HEK293 (cell line): ENCODE data around the gene TNRC6A.

Source experiments
- MEIS1 ChIP-seq: sonication (generic); formaldehyde crosslinking; IDR thresholded peaks from 2 replicates; pipeline ENCODE4 v1.8.1; 2022; ENCODE audit warnings: missing genetic modification reagents, mild to moderate bottlenecking, borderline replicate concordance
- OVOL3 ChIP-seq: fragments of 450-650 bp; formaldehyde crosslinking; IDR thresholded peaks from 2 replicates; pipeline ENCODE4 v1.5.1; 2016; ENCODE audit warnings: missing biosample characterization, missing genetic modification characterization
- ZNF24 ChIP-seq: fragments of 450-650 bp; formaldehyde crosslinking; IDR thresholded peaks from 2 replicates; pipeline ENCODE4 v1.5.1; 2016; ENCODE audit warnings: missing biosample characterization, missing genetic modification characterization
- ZNF292 ChIP-seq: fragments of 450-650 bp; formaldehyde crosslinking; IDR thresholded peaks from 2 replicates; pipeline ENCODE4 v1.5.1; 2016; ENCODE audit warnings: low read depth, missing biosample characterization, missing genetic modification characterization, borderline replicate concordance
- ZNF521 ChIP-seq: fragments of 450-650 bp; formaldehyde crosslinking; IDR thresholded peaks from 2 replicates; pipeline ENCODE4 v1.5.1; 2017; ENCODE audit warnings: missing biosample characterization, mild to moderate bottlenecking, missing genetic modification characterization
- ZNF561 ChIP-seq: fragments of 450-650 bp; IDR thresholded peaks from 2 replicates; pipeline ENCODE4 v1.5.1; 2018; ENCODE audit warnings: missing biosample characterization, missing genetic modification characterization, borderline replicate concordance
- ZNF596 ChIP-seq: fragments of 450-650 bp; IDR thresholded peaks from 2 replicates; pipeline ENCODE4 v1.5.0; 2018; ENCODE audit warnings: missing biosample characterization, mild to moderate bottlenecking, missing genetic modification characterization, moderate library complexity
- TF ChIP-seq, protein P1 (sequence below): fragments of 450-650 bp; formaldehyde crosslinking; IDR thresholded peaks from 2 replicates; pipeline ENCODE4 v1.5.1; 2016; ENCODE audit warnings: missing biosample characterization, missing genetic modification characterization
- TF ChIP-seq, protein P2 (sequence below): fragments of 450-650 bp; formaldehyde crosslinking; optimal IDR thresholded peaks from 2 replicates; pipeline ENCODE3; 2016; ENCODE audit warnings: missing biosample characterization, mild to moderate bottlenecking, missing genetic modification characterization
- TF ChIP-seq, protein P3 (sequence below): fragments of 450-650 bp; formaldehyde crosslinking; IDR thresholded peaks from 2 replicates; pipeline ENCODE4 v1.5.1; 2016; ENCODE audit warnings: missing biosample characterization, missing genetic modification characterization
- TF ChIP-seq, protein P4 (sequence below): fragments of 450-650 bp; formaldehyde crosslinking; IDR thresholded peaks from 2 replicates; pipeline ENCODE4 v1.5.1; 2016; ENCODE audit warnings: missing biosample characterization, missing genetic modification characterization

DNA sequence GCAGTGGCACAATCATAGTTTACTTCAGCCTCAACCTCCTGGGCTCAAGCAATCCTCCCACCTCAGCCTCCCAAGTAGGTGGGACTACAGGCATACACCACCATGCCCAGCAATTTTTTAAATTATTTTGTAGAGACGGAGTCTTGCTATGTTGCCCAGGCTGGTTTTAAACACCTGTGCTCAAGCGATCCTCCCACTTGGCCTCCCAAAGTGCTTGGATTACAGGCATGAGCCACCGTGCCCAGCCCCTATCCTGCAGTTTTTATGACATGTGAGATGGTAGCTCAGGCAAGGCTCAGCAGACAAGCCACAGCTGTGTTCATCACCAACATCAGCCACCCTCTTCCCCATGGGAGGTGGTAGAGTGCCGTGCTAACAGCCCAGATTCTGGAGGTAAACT, 46.2 kb upstream of the TNRC6A start:
- TF ChIP-seq ZNF292 (tag by site-specific recombination) (no peak), MEIS1 (CRISPR knock-in tag) (no peak), ZNF596 (tag by site-specific recombination) (no peak), ZNF24 (tag by site-specific recombination) (no peak), OVOL3 (no peak), ZNF521 (tag by site-specific recombination) (no peak), ZNF561 (tag by site-specific recombination) (no peak)
- TF ChIP-seq, protein P1, sequence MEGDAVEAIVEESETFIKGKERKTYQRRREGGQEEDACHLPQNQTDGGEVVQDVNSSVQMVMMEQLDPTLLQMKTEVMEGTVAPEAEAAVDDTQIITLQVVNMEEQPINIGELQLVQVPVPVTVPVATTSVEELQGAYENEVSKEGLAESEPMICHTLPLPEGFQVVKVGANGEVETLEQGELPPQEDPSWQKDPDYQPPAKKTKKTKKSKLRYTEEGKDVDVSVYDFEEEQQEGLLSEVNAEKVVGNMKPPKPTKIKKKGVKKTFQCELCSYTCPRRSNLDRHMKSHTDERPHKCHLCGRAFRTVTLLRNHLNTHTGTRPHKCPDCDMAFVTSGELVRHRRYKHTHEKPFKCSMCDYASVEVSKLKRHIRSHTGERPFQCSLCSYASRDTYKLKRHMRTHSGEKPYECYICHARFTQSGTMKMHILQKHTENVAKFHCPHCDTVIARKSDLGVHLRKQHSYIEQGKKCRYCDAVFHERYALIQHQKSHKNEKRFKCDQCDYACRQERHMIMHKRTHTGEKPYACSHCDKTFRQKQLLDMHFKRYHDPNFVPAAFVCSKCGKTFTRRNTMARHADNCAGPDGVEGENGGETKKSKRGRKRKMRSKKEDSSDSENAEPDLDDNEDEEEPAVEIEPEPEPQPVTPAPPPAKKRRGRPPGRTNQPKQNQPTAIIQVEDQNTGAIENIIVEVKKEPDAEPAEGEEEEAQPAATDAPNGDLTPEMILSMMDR (tag by site-specific recombination): no peak
- TF ChIP-seq, protein P2, sequence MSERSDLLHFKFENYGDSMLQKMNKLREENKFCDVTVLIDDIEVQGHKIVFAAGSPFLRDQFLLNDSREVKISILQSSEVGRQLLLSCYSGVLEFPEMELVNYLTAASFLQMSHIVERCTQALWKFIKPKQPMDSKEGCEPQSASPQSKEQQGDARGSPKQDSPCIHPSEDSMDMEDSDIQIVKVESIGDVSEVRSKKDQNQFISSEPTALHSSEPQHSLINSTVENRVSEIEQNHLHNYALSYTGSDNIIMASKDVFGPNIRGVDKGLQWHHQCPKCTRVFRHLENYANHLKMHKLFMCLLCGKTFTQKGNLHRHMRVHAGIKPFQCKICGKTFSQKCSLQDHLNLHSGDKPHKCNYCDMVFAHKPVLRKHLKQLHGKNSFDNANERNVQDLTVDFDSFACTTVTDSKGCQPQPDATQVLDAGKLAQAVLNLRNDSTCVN: no peak
- TF ChIP-seq, protein P3, sequence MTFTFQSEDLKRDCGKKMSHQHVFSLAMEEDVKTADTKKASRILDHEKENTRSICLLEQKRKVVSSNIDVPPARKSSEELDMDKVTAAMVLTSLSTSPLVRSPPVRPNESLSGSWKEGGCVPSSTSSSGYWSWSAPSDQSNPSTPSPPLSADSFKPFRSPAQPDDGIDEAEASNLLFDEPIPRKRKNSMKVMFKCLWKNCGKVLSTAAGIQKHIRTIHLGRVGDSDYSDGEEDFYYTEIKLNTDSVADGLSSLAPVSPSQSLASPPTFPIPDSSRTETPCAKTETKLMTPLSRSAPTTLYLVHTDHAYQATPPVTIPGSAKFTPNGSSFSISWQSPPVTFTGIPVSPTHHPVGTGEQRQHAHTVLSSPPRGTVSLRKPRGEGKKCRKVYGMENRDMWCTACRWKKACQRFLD: no peak
- TF ChIP-seq, protein P4, sequence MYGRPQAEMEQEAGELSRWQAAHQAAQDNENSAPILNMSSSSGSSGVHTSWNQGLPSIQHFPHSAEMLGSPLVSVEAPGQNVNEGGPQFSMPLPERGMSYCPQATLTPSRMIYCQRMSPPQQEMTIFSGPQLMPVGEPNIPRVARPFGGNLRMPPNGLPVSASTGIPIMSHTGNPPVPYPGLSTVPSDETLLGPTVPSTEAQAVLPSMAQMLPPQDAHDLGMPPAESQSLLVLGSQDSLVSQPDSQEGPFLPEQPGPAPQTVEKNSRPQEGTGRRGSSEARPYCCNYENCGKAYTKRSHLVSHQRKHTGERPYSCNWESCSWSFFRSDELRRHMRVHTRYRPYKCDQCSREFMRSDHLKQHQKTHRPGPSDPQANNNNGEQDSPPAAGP: no peak
